Erythroblast (primary cell): ENCODE results near the gene KRTAP10-4.

Experiments used
- GATA1 ChIP-seq: IDR thresholded peaks from 2 replicates; pipeline ENCODE4 v1.6.1; 2011; ENCODE audit warnings: low read depth, mild to moderate bottlenecking, control low read depth, low read length, moderate library complexity
- POLR2A ChIP-seq: IDR thresholded peaks from 2 replicates; pipeline ENCODE4 v1.6.1; 2011; ENCODE audit warnings: mild to moderate bottlenecking, low read length

DNA sequence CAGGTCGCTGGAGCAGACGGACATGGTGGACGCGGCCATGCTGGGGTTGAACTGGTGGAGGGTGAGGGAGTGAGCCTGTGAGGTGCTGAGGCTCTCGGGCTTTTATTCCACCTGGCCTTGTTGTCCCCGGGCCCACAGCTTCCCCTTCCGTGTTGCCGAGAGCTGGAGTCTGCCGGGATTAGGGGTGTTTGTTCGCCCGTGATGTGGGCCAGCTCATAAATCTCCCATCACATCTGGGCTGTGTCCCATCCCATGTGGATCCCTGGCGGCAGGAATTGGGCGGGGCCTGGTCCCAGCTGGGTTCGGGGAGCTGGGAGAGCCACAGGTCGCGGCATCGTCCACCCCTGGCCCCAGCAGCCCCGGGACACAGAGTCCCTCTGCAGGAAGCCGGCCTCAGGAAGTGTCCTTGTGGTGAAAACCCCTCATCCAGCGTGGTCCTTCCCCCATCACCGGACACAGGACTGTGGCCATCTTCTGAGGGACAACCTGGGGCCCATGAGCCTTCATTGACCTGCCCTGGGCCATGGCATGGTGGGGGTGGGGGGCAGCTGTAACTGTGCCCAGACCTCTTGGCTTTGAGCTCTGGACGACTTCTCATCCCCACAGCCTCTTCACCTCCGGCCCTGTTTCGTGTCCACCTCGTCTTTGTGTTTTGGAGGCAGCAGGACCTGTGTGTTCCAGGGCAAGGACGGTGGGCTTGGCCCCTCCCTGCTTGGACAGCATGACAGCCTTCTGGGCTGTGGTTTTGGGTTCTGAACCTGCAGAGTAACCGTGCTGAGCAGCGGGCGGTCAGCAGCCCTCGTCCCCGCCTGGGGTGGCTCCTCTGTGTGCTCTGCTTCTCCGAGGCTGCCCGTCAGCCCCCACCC is 19.1 kb downstream of the KRTAP10-4 start, which contains the start of gene KRTAP10-6:
- TF ChIP-seq POLR2A, result no peak
- no peak for TF ChIP-seq GATA1
